HEK293 (cell line): ENCODE data around the gene SNRNP40.

ENCODE experiments used
- CTCF ChIA-PET: fragments of 350-600 bp; formaldehyde crosslinking; extraction: SDS; loops from one replicate; lab custom pipeline; 2021; ENCODE audit warnings: antibody characterized with exemption; lab: Yijun Ruan, JAX
- POLR2A ChIA-PET: fragments of 300-600 bp; formaldehyde crosslinking; extraction: SDS; loops from one replicate; lab custom pipeline; 2020; ENCODE audit warnings: antibody characterized with exemption, inconsistent platforms; lab: Yijun Ruan, JAX
- H3K27ac ChIP-seq: fragments of 200-500 bp; sonication (Bioruptor generic); 2 replicates; pipeline ENCODE4 v1.5.1; 2014; ENCODE audit warnings: low read depth, low read length, control low read depth, inconsistent platforms; ENCODE audit errors: extremely low read depth
- H3K36me3 ChIP-seq, 2 experiments: fragments of 200-500 bp in 1 of 2; sonication (Bioruptor generic) in 1 of 2; 1 replicate in 1 of 2; 2 replicates in 1 of 2; pipeline ENCODE4 v1.5.1; 2014 to 2017; ENCODE audit warnings: inconsistent platforms in 2 of 2, low read length in 2 of 2; ENCODE audit not compliant: control insufficient read depth in 2 of 2, insufficient read depth in 1 of 2
- H3K4me1 ChIP-seq: fragments of 200-500 bp; sonication (Bioruptor generic); 2 replicates; pipeline ENCODE4 v1.5.1; 2014; ENCODE audit warnings: mild to moderate bottlenecking, low read length, inconsistent platforms; ENCODE audit not compliant: control insufficient read depth, insufficient read depth
- H3K4me3 ChIP-seq: 2 replicates; pipeline ENCODE4 v1.5.1; 2011; ENCODE audit warnings: low read depth, mild to moderate bottlenecking, control low read depth, low read length, moderate library complexity
- H3K9me3 ChIP-seq: fragments of 200-500 bp; sonication (Bioruptor generic); 2 replicates; pipeline ENCODE4 v1.5.1; 2014; ENCODE audit warnings: low read depth, low read length, inconsistent platforms; ENCODE audit not compliant: control insufficient read depth, insufficient read depth
- GFI1B ChIP-seq: fragments of 450-650 bp; formaldehyde crosslinking; IDR thresholded peaks from 2 replicates; pipeline ENCODE4 v1.5.1; 2016; ENCODE audit warnings: missing biosample characterization, missing genetic modification characterization
- GLIS2 ChIP-seq: fragments of 450-650 bp; formaldehyde crosslinking; IDR thresholded peaks from 2 replicates; pipeline ENCODE4 v1.5.1; 2016; ENCODE audit warnings: missing biosample characterization, missing genetic modification characterization
- HIC1 ChIP-seq: fragments of 450-650 bp; formaldehyde crosslinking; IDR thresholded peaks from 2 replicates; pipeline ENCODE4 v1.5.1; 2016; ENCODE audit warnings: missing biosample characterization, missing genetic modification characterization
- KLF7 ChIP-seq: fragments of 450-650 bp; formaldehyde crosslinking; IDR thresholded peaks from 2 replicates; pipeline ENCODE4 v1.5.1; 2016; ENCODE audit warnings: missing biosample characterization, missing genetic modification characterization, borderline replicate concordance
- PBX3 ChIP-seq: sonication (generic); formaldehyde crosslinking; IDR thresholded peaks from 2 replicates; pipeline ENCODE4 v1.8.1; 2022; ENCODE audit warnings: mild to moderate bottlenecking, moderate library complexity, missing genetic modification reagents
- PRDM10 ChIP-seq: fragments of 450-650 bp; formaldehyde crosslinking; IDR thresholded peaks from 2 replicates; pipeline ENCODE4 v1.5.1; 2016; ENCODE audit warnings: missing biosample characterization, missing genetic modification characterization
- WT1 ChIP-seq: fragments of 450-650 bp; formaldehyde crosslinking; IDR thresholded peaks from 2 replicates; pipeline ENCODE4 v1.5.1; 2016; ENCODE audit warnings: missing biosample characterization, missing genetic modification characterization
- ZBTB48 ChIP-seq: fragments of 450-650 bp; formaldehyde crosslinking; IDR thresholded peaks from 2 replicates; pipeline ENCODE4 v1.5.1; 2016; ENCODE audit warnings: missing biosample characterization, missing genetic modification characterization
- ZFHX2 ChIP-seq: fragments of 450-650 bp; formaldehyde crosslinking; conservative IDR thresholded peaks from 2 replicates; pipeline ENCODE4 v1.5.1; 2016; ENCODE audit warnings: missing biosample characterization, missing genetic modification characterization
- ZNF26 ChIP-seq: fragments of 450-650 bp; formaldehyde crosslinking; IDR thresholded peaks from 2 replicates; pipeline ENCODE4 v1.5.1; 2016; ENCODE audit warnings: missing biosample characterization, missing genetic modification characterization
- ZNF266 ChIP-seq: fragments of 450-650 bp; formaldehyde crosslinking; IDR thresholded peaks from 2 replicates; pipeline ENCODE4 v1.5.1; 2016; ENCODE audit warnings: missing biosample characterization, missing genetic modification characterization, low read depth
- ZNF341 ChIP-seq: fragments of 450-650 bp; formaldehyde crosslinking; IDR thresholded peaks from 2 replicates; pipeline ENCODE4; 2016; ENCODE audit warnings: low read depth, missing biosample characterization, missing genetic modification characterization
- ZNF416 ChIP-seq: fragments of 450-650 bp; formaldehyde crosslinking; IDR thresholded peaks from 2 replicates; pipeline ENCODE4 v1.5.1; 2016; ENCODE audit warnings: missing biosample characterization, missing genetic modification characterization
- ZNF488 ChIP-seq: fragments of 450-650 bp; formaldehyde crosslinking; IDR thresholded peaks from 2 replicates; pipeline ENCODE4 v1.5.1; 2016; ENCODE audit warnings: missing biosample characterization, missing genetic modification characterization
- ZNF529 ChIP-seq: fragments of 450-650 bp; formaldehyde crosslinking; IDR thresholded peaks from 2 replicates; pipeline ENCODE4 v1.5.1; 2017; ENCODE audit warnings: missing genetic modification characterization, missing biosample characterization; ENCODE audit not compliant: insufficient replicate concordance
- ZNF530 ChIP-seq: fragments of 450-650 bp; formaldehyde crosslinking; IDR thresholded peaks from 2 replicates; pipeline ENCODE4 v1.5.1; 2016; ENCODE audit warnings: low read depth, missing biosample characterization, missing genetic modification characterization
- ZNF558 ChIP-seq: fragments of 450-650 bp; formaldehyde crosslinking; IDR thresholded peaks from 2 replicates; pipeline ENCODE4 v1.5.1; 2016; ENCODE audit warnings: missing biosample characterization, missing genetic modification characterization
- ZNF571 ChIP-seq: fragments of 450-650 bp; formaldehyde crosslinking; IDR thresholded peaks from 2 replicates; pipeline ENCODE4 v1.5.0; 2017; ENCODE audit warnings: missing biosample characterization, missing genetic modification characterization
- ZNF629 ChIP-seq: fragments of 450-650 bp; formaldehyde crosslinking; IDR thresholded peaks from 2 replicates; pipeline ENCODE4 v1.5.1; 2017; ENCODE audit warnings: missing biosample characterization, missing genetic modification characterization
- ZNF692 ChIP-seq: fragments of 450-650 bp; formaldehyde crosslinking; IDR thresholded peaks from 2 replicates; pipeline ENCODE4 v1.5.1; 2016; ENCODE audit warnings: missing biosample characterization, missing genetic modification characterization
- ZSCAN4 ChIP-seq: fragments of 450-650 bp; formaldehyde crosslinking; IDR thresholded peaks from 2 replicates; pipeline ENCODE4 v1.5.1; 2017; ENCODE audit warnings: missing biosample characterization, missing genetic modification characterization

SNRNP40 gene

GRCh38 chr1:31259746-31260145 lies 36.8 kb downstream of the SNRNP40 start (continued):
- TF ChIP-seq PBX3 (CRISPR knock-in tag), result no peak
- no peak for TF ChIP-seq ZNF26 (tag by site-specific recombination)
- TF ChIP-seq ZNF692 (tag by site-specific recombination), result no peak
- no peak for TF ChIP-seq ZSCAN4 (tag by site-specific recombination)
- TF ChIP-seq ZFHX2 (tag by site-specific recombination), result no peak
- TF ChIP-seq ZNF629, result no peak
- TF ChIP-seq ZBTB48, result no peak
- TF ChIP-seq ZNF529 (tag by site-specific recombination), result no peak
- TF ChIP-seq PRDM10 (tag by site-specific recombination), result no peak
- TF ChIP-seq ZNF488 (tag by site-specific recombination), result no peak
- TF ChIP-seq, all 188 proteins: peak for 0

GRCh38 chr1:31258581-31258980 lies 38.0 kb downstream of the SNRNP40 start:
- H3K9me3 ChIP-seq, result no peaks in the 10 kb centered on the region
- no peaks in the 10 kb centered on the region for H3K4me1 ChIP-seq
- peaks cover 16 to 63% of the 10 kb centered on the region in 2 experiments for H3K36me3 ChIP-seq
- H3K27ac ChIP-seq, result no peak overlapping the region
- H3K4me3 ChIP-seq, result no peak overlapping the region
- TF ChIP-seq KLF7 (tag by site-specific recombination) (no peak), ZNF266 (no peak), ZNF488 (tag by site-specific recombination) (no peak), ZNF341 (tag by site-specific recombination) (no peak), HIC1 (tag by site-specific recombination) (no peak), ZNF571 (tag by site-specific recombination) (no peak), ZNF530 (tag by site-specific recombination) (no peak), GLIS2 (tag by site-specific recombination) (no peak), ZNF558 (tag by site-specific recombination) (no peak), GFI1B (tag by site-specific recombination) (no peak), WT1 (tag by site-specific recombination) (no peak), ZNF416 (tag by site-specific recombination) (no peak)
- POLR2A ChIA-PET, result no interaction called here
- CTCF ChIA-PET, result no interaction called here
